OCI-LY3 (cell line): Measurements from ENCODE around the gene DBT.
"Not testable (repeated sequence)": the region's sequence is repeated elsewhere in the genome, so short reads cannot be mapped to it uniquely, and the experiment has no call there.

Experiments
- H2AFZ ChIP-seq: fragments of 200-600, 300-600 bp; shearing (Covaris generic); 2 replicates; pipeline ENCODE4 v1.6.0; 2014; ENCODE audit warnings: antibody characterized with exemption, low read depth, low read length
- H3K27ac ChIP-seq: fragments of 200-600, 300-600 bp; sonication (generic); 2 replicates; pipeline ENCODE4 v1.5.1; 2014; ENCODE audit warnings: mild to moderate bottlenecking, low read length, moderate library complexity, mixed read lengths
- H3K27me3 ChIP-seq: fragments of 200-600, 300-600 bp; sonication (generic); 2 replicates; pipeline ENCODE4 v1.6.1; 2014; ENCODE audit warnings: low read depth, low read length, mixed read lengths
- H3K36me3 ChIP-seq: fragments of 200-600, 300-600 bp; sonication (generic); replicated peaks from 2 replicates; pipeline ENCODE3; 2014; ENCODE audit warnings: low read depth, low read length, mixed read lengths
- H3K4me1 ChIP-seq: fragments of 300-600, 200-600 bp; sonication (generic); 2 replicates; pipeline ENCODE4 v1.6.1; 2014; ENCODE audit warnings: low read length, mixed read lengths
- H3K4me2 ChIP-seq: fragments of 200-600, 300-600 bp; sonication (generic); 2 replicates; pipeline ENCODE4 v1.6.1; 2014; ENCODE audit warnings: low read length, mixed read lengths
- H3K4me3 ChIP-seq: fragments of 300-600, 200-600 bp; sonication (generic); 2 replicates; pipeline ENCODE4 v1.5.1; 2014; ENCODE audit warnings: antibody characterized with exemption, mild to moderate bottlenecking, low read length, moderate library complexity
- H3K79me2 ChIP-seq: fragments of 300-600, 200-600 bp; shearing (Covaris generic); 2 replicates; pipeline ENCODE4 v1.6.1; 2014; ENCODE audit warnings: mild to moderate bottlenecking, low read length, mixed read lengths
- H3K9ac ChIP-seq: fragments of 300-600, 200-600 bp; shearing (Covaris generic); 2 replicates; pipeline ENCODE4 v1.6.0; 2014; ENCODE audit warnings: mild to moderate bottlenecking, low read length, moderate library complexity
- H3K9me3 ChIP-seq: fragments of 200-600, 300-600 bp; shearing (Covaris generic); 2 replicates; pipeline ENCODE4 v1.6.1; 2014; ENCODE audit warnings: low read length, mixed read lengths; ENCODE audit not compliant: insufficient read depth
- H4K20me1 ChIP-seq: fragments of 200-600, 300-600 bp; sonication (generic); 2 replicates; pipeline ENCODE4 v1.6.1; 2016; ENCODE audit warnings: low read length, mixed read lengths; ENCODE audit not compliant: insufficient read depth
- CTCF ChIP-seq: fragments of 200-600, 300-600 bp; sonication (generic); IDR thresholded peaks from 2 replicates; pipeline ENCODE4 v1.5.1; 2014; ENCODE audit warnings: antibody characterized with exemption, low read length, low read depth
- EZH2phosphoT487 ChIP-seq: fragments of 200-600 bp; shearing (Covaris generic); IDR thresholded peaks from 2 replicates; pipeline ENCODE4 v1.6.1; 2018; ENCODE audit warnings: antibody characterized with exemption, mixed run types, low read depth

The DBT gene

GRCh38 chr1:100249537-100250257 is at the start of gene DBT:
Gene DBT, minus strand, starts transcription at chr1:100249834. Its CDS starts 14 bp downstream, at chr1:100249820.
- peak within 1 kb of the TSS; percentile 77 for H3K4me2 ChIP-seq
- no peak for TF ChIP-seq EZH2phosphoT487
- TF ChIP-seq CTCF: no peak
- H3K27ac ChIP-seq: no peak within 1 kb of the TSS
- H2AFZ ChIP-seq: peak within 1 kb of the TSS; percentile 88
- no peaks in the 10 kb centered on the region for H3K9me3 ChIP-seq
- peak within 1 kb of the TSS; percentile 95 for H3K4me3 ChIP-seq
- H3K9ac ChIP-seq: peak within 1 kb of the TSS; percentile 83
- no peaks in the 10 kb centered on the region for H3K27me3 ChIP-seq
- no peaks in the 10 kb centered on the region for H3K36me3 ChIP-seq
- no peaks in the 10 kb centered on the region for H4K20me1 ChIP-seq
- peaks cover 9% of the 10 kb centered on the region; the same call in 1 of the 2 replicates for H3K4me1 ChIP-seq
- peaks cover 6% of the 10 kb centered on the region for H3K79me2 ChIP-seq

DNA sequence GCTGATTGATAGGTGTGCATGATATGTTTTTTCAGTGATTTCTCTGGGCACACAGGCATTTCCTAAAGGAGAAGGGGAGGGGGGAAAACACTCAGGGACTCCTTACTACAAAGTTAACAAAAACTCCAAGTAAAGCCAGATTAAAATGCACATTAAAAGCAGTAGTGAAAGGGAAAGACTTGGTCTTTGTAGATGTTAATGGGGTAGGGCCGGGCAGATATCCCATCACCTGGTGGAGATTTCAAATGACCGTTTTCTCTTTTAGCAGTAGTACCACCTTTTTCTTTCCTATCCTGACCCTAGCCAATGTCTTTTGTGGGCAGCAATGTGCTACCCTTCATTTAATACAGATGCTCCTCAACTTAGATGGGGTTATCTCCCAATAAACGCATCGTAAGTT is 48.9 kb upstream of the DBT start:
- H3K36me3 ChIP-seq: no peaks in the 10 kb centered on the region
- H2AFZ ChIP-seq: no peak overlapping the region
- no peak overlapping the region for H3K4me3 ChIP-seq
- H3K27ac ChIP-seq: no peak overlapping the region
- H3K79me2 ChIP-seq: no peaks in the 10 kb centered on the region
- TF ChIP-seq CTCF (no peak), EZH2phosphoT487 (no peak)
- H3K9ac ChIP-seq: no peak overlapping the region
- H4K20me1 ChIP-seq: no peaks in the 10 kb centered on the region
- H3K9me3 ChIP-seq: no peaks in the 10 kb centered on the region
- no peaks in the 10 kb centered on the region for H3K4me1 ChIP-seq
- H3K4me2 ChIP-seq: no peak overlapping the region
- H3K27me3 ChIP-seq: no peaks in the 10 kb centered on the region

GRCh38 chr1:100296997-100297396 is 47.4 kb upstream of the DBT start:
- H3K4me2 ChIP-seq, H3K4me3 ChIP-seq, H4K20me1 ChIP-seq, H2AFZ ChIP-seq, H3K36me3 ChIP-seq, H3K4me1 ChIP-seq, H3K27me3 ChIP-seq, H3K9me3 ChIP-seq, H3K27ac ChIP-seq, H3K79me2 ChIP-seq, H3K9ac ChIP-seq: not testable (repeated sequence)

DNA sequence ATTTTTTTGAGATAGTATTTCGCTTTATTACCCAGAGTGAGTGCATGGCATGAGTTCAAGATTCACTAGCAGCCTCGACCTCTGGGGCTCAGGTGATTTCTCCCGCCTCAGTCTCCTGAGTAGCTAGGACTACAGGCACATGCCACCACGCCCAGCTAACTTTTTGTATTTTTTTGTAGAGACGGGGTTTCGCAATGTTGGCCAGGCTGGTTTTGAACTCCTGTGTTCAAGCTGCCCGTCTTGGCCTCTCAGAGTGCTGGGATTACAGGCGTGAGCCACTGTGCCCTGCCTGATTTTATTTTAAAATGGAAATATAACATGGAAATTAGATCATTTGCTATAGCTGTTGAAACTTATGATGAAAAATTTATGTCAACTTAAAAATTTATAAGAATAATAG is 46.5 kb upstream of the DBT start:
- H4K20me1 ChIP-seq: no peaks in the 10 kb centered on the region
- TF ChIP-seq CTCF (no peak), EZH2phosphoT487 (no peak)

More for the DNA sequence above, 46.5 kb upstream of the DBT start:
- H3K27ac ChIP-seq: no peak overlapping the region
- H3K4me3 ChIP-seq: no peak overlapping the region
- H3K4me2 ChIP-seq: no peak overlapping the region
- peaks cover 6% of the 10 kb centered on the region for H3K36me3 ChIP-seq
- no peaks in the 10 kb centered on the region for H3K9me3 ChIP-seq
- no peaks in the 10 kb centered on the region for H3K4me1 ChIP-seq
- no peak overlapping the region for H2AFZ ChIP-seq
- no peaks in the 10 kb centered on the region for H3K79me2 ChIP-seq
- H3K27me3 ChIP-seq: no peaks in the 10 kb centered on the region
- H3K9ac ChIP-seq: no peak overlapping the region
